Measurements from ENCODE around the gene RPH3AL. TPM values are rescaled to one million over a fixed set of nuclear protein-coding genes. Genes with fewer than 3 reads are reported as not detected.

The RPH3AL gene
- total RNA-seq, 1 donor from 2014 or later = 22.3 TPM

- H3K4me1 Mint-ChIP-seq (ENCODE audit: low read depth, unreplicated experiment) = peaks cover 38% of the 10 kb centered on the region
- no peak for TF ChIP-seq CTCF (IDR thresholded peaks at IDR 0.05; ENCODE audit: partially characterized antibody, unreplicated experiment)
- H3K27ac Mint-ChIP-seq (ENCODE audit: unreplicated experiment) = peak overlapping the region; percentile 96
- peaks cover 34% of the 10 kb centered on the region for H3K27me3 Mint-ChIP-seq (ENCODE audit: unreplicated experiment)
- H3K9me3 Mint-ChIP-seq (ENCODE audit: unreplicated experiment) = peaks cover 36% of the 10 kb centered on the region
- peaks cover 8% of the 10 kb centered on the region for H3K36me3 Mint-ChIP-seq (ENCODE audit: unreplicated experiment)
- peak; percentile 64 for DNase-seq
- H3K4me3 Mint-ChIP-seq (ENCODE audit: unreplicated experiment) = peak overlapping the region; percentile 80
Observed at GRCh38 chr17:383771-384621, 31.4 kb upstream of the RPH3AL start.

- Mint-ChIP-seq H3K9me3 (ENCODE audit: unreplicated experiment) (peaks cover 39% of the 10 kb centered on the region), H3K4me1 (ENCODE audit: low read depth, unreplicated experiment) (peaks cover 43% of the 10 kb centered on the region), H3K27me3 (ENCODE audit: unreplicated experiment) (peaks cover 35% of the 10 kb centered on the region), H3K27ac (ENCODE audit: unreplicated experiment) (peak overlapping the region; percentile 96), H3K36me3 (ENCODE audit: unreplicated experiment) (peaks cover 7% of the 10 kb centered on the region), H3K4me3 (ENCODE audit: unreplicated experiment) (peak overlapping the region; percentile 80)
- peak; percentile 72 for DNase-seq
- no peak for TF ChIP-seq CTCF (IDR thresholded peaks at IDR 0.05; ENCODE audit: partially characterized antibody, unreplicated experiment)
Observed at GRCh38 chr17:382644-383533, 30.3 kb upstream of the RPH3AL start.

GRCh38 chr17:381941-382643 lies 29.5 kb upstream of the RPH3AL start:
- Mint-ChIP-seq H3K4me1 (ENCODE audit: low read depth, unreplicated experiment) (peaks cover 48% of the 10 kb centered on the region), H3K4me3 (ENCODE audit: unreplicated experiment) (peak overlapping the region; percentile 80), H3K9me3 (ENCODE audit: unreplicated experiment) (peaks cover 39% of the 10 kb centered on the region), H3K27me3 (ENCODE audit: unreplicated experiment) (peaks cover 35% of the 10 kb centered on the region), H3K36me3 (ENCODE audit: unreplicated experiment) (peaks cover 4% of the 10 kb centered on the region), H3K27ac (ENCODE audit: unreplicated experiment) (peak overlapping the region; percentile 96)
- DNase-seq = peak; percentile 40
- no peak for TF ChIP-seq CTCF (IDR thresholded peaks at IDR 0.05; ENCODE audit: partially characterized antibody, unreplicated experiment)

GRCh38 chr17:381516-381915 lies 28.9 kb upstream of the RPH3AL start:
- no peak for DNase-seq
- peaks cover 4% of the 10 kb centered on the region for H3K36me3 Mint-ChIP-seq (ENCODE audit: unreplicated experiment)
- peak overlapping the region; percentile 80 for H3K4me3 Mint-ChIP-seq (ENCODE audit: unreplicated experiment)
- peaks cover 49% of the 10 kb centered on the region for H3K4me1 Mint-ChIP-seq (ENCODE audit: low read depth, unreplicated experiment)
- TF ChIP-seq CTCF (IDR thresholded peaks at IDR 0.05; ENCODE audit: partially characterized antibody, unreplicated experiment) = no peak
- H3K27me3 Mint-ChIP-seq (ENCODE audit: unreplicated experiment) = peaks cover 30% of the 10 kb centered on the region
- H3K27ac Mint-ChIP-seq (ENCODE audit: unreplicated experiment) = peak overlapping the region; percentile 96
- H3K9me3 Mint-ChIP-seq (ENCODE audit: unreplicated experiment) = peaks cover 34% of the 10 kb centered on the region
